HG03460 (cell line): ENCODE measurements around the gene P3H3.

Source experiments
- ATAC-seq: cut with Tn5 transposase; IDR thresholded peaks from one replicate; pipeline ENCODE4 v1.9.1; 2021; ENCODE audit not compliant: unreplicated experiment

Gene P3H3

GRCh38 chr12:6842075-6842474 lies 13.9 kb downstream of the P3H3 start:
- ATAC-seq, result no peak

- ATAC-seq, result no peak
These were observed 15.1 kb downstream of the P3H3 start for GRCh38 chr12:6843118-6843902.

- ATAC-seq, result no peak
These were observed 17.2 kb downstream of the P3H3 start for GRCh38 chr12:6845395-6845794.

GRCh38 chr12:6846316-6846869 lies 18.2 kb downstream of the P3H3 start:
- no peak for ATAC-seq

DNA sequence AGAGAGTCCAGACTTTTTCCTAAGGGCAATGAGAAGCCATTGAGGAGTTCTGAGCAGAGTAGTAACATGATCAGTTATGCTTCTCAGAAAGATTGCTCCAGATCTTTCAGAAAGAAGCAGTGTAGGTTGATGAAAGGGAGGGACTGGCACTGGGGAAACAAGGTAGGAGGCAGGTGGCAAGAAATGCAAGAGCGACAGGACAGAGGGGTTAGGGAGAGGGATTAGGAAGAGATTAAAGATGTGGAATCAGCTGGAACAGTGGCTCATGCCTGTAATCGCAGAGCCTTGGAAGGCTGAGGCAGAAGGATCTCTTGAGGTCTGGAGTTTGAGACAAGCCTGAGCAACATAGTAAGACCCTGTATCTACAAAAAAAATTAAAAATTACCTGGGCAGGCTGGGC lies 19.5 kb downstream of the P3H3 start:
- no peak for ATAC-seq

DNA sequence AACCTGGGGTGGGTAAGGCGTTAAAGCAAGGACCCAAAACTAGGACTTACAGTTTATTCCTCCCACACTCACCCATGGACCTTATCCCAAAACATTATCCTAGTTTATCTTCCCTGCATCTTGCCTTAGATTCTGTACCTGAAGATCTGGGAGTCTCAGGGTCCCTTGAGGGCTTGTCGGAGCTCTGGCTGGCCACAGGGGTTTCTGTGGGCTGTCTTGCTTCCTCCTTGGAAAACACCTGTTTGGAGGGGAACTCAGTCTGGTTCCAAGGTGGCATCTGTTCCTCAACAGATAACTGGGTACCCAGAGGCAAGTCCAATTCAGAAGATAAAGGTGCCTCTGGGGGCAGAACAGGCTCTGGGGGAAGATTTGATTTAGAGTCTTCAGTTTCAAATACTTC lies 21.2 kb downstream of the P3H3 start:
- no peak for ATAC-seq

DNA sequence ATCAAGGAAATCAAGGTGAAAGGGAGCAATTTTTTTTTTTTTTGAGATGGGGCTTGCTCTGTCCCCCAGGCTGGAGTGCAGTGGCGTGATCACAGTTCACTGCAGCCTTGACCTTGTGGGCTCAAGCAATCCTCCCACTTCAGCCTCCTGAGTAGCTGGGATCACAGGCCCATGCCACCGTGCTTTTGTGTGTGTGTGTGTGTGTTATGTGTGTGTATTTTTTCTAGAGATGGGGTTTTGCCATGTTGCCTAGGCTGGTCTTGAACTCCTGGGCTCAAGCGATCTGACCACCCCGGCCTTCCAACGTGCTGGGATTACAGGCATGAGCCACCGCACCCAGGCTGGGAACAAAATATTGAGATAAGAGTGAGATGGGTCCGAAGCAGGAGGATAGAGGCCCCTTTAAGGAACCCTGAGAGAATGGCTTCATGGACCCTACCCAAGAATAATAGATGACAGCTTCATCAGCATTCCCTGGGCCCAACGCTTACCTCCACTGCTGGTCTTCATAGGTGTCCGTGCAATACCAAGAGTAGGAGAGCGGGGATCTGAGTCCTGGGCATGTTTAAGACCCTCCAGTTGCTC lies 21.9 kb downstream of the P3H3 start:
- ATAC-seq, result no peak

GRCh38 chr12:6850796-6851152 lies 22.6 kb downstream of the P3H3 start:
- no peak for ATAC-seq

DNA sequence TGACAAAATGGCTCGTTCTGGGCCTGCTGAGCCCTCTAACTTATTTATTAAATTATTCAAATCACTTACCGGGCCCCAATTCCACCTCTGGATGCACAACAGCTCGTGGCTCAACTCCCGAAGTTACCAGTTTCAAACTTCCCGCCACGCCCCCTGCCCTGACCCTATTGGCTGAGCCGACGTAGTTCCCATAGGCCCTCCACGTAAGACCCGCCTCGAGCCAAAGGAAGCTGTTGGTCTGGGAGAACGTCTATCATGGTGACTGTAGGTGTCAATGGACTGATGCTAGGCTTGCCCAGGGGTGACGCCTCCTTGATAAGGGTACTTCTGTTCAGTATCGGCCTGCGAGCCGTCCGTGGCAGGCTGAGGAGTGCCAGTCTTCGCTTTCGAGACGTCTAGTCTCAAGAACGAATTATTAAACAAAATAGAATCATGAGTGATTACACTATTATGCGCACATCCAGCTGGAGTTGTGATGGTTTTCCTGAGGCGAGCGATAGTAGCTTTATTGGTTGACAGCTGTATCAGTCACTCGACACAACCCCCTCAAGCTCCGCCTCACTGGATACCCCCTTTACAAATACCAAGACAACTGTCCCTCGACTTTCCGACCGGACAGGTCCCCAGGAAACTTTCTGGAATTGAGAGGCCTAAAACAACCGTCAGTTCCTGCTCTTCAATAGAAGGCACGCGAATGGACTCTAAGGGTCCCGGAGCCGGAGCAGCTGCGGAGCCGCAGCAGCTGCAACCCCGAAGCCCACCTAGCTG lies 23.1 kb downstream of the P3H3 start, which contains the start of gene CDCA3:
Gene CDCA3 (minus strand): TSS at position 134 of the 768 bp plus-strand sequence. CDS start 334 bp downstream, outside the sequence.
- peak; percentile 52 for ATAC-seq

GRCh38 chr12:6851921-6852650 lies 23.9 kb downstream of the P3H3 start, which contains the start of gene USP5:
Gene USP5 (plus strand): TSS chr12:6852150. CDS start chr12:6852180, 30 bp downstream.
- ATAC-seq, result peak; percentile 69

- ATAC-seq, result no peak
These were observed 24.6 kb downstream of the P3H3 start for GRCh38 chr12:6852651-6853354.

DNA sequence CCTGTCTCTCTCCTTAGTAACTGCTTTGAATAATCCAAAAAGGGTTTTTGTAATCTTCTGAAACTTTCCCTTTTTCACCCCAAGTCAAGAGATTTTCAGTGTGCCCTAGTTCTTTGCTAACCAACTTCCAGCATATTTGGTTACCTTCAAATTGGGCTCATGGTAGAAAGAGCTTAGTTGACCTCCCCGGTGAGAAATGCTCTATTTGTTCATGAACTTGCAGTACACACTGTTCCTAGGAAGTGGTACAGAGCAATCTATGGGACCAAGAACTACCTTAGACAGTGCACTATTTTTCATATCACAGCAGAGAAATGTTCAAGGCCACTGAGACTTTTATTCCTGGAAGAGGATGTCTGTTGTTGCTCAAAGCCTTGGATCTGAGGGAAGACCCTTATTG lies 25.4 kb downstream of the P3H3 start:
- no peak for ATAC-seq

DNA sequence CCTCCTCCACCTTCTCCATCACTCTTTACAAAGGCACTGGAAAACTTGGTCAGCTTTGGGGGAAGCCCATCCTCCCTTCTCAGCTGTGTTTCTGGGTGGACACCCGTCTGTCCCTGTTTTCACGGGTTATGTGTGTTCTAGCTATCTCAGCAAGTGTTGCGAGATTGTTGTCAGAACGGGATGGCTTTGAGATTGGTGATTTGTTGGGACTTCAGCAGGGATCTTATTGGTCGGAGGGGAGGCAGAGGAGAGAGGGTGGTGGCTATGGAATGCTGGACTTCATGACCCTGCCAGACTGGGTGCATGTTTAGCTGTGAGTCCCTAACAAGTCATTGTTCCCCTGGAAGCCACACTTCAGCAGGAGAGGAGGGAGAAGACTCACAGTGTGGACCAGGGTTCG lies 25.8 kb downstream of the P3H3 start:
- ATAC-seq, result no peak

DNA sequence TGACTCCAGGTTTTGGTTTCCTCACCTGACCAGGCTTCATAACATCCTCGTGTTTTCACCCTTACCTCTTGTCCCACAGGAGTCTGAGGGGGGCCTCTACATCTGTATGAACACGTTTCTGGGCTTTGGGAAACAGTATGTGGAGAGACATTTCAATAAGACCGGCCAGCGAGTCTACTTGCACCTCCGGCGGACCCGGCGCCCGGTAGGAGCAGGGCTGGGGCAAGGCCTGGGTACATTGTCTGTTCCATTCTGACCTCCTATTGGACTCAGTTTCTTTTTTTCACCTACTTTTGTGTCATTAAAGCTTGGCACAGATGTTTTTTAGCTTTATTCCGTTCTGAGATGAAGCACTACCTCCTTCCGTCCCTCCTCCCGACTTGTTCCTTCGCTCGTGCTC lies 27.1 kb downstream of the P3H3 start:
- no peak for ATAC-seq

DNA sequence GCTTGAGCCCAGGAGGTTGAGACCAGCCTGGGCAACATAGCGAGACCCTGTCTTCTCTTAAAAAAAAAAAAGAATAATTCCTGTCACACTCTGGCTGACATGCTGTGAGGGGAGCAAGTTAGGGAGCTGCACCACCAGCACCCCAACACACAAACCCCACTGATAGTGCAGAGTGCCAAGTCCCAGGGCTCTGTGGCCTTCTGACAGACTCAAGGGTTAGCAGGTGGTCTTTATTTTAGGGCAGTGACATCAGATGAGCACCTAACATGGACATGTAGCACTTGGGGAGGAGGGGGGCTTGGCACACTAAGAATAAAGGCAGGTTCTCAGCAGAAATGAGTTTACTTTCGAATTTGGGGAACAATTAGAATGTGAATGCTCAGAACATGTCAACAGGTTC lies 30.6 kb downstream of the P3H3 start:
- no peak for ATAC-seq

DNA sequence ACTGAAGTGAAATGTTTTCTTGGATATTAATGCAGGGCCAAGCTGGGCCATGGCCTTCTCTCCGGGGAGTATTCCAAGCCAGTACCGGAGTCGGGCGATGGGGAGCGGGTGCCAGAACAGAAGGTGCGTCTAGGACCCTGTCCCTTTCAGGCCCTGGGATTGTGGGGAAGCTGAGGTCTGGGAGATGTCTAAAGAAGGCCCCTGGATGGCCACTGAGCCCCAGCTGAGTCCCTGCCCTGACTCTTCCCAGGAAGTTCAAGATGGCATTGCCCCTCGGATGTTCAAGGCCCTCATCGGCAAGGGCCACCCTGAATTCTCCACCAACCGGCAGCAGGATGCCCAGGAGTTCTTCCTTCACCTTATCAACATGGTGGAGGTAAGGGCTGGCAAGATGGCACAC lies 31.9 kb downstream of the P3H3 start:
- no peak for ATAC-seq

DNA sequence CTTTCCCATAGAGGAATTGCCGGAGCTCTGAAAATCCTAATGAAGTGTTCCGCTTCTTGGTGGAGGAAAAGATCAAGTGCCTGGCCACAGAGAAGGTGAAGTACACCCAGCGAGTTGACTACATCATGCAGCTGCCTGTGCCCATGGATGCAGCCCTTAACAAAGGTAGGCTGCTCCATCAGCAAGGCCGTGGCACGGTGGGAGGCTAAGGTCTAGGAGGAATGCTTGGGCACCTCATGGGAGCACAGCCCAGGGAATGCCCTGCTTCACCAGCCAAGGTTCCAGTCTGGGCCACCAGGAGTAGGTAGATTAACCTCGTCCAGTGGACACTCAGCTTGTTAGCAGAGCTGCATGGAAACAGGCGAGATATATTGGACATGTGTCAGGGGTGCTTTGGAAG lies 32.7 kb downstream of the P3H3 start:
- ATAC-seq, result no peak

DNA sequence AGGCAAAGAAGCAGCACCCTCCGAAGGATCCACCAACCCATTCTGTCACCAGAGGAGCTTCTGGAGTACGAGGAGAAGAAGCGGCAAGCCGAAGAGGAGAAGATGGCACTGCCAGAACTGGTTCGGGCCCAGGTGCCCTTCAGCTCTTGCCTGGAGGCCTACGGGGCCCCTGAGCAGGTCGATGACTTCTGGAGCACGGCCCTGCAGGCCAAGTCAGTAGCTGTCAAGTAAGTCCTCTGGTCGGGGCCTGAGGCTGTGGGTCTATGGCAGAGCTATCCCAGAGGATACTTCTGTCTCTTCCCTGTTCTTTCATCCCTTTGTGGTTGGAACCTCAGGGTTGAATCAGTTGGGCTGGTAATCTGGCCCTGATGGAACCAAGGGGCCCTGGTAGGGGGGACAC lies 33.2 kb downstream of the P3H3 start:
- ATAC-seq, result no peak

DNA sequence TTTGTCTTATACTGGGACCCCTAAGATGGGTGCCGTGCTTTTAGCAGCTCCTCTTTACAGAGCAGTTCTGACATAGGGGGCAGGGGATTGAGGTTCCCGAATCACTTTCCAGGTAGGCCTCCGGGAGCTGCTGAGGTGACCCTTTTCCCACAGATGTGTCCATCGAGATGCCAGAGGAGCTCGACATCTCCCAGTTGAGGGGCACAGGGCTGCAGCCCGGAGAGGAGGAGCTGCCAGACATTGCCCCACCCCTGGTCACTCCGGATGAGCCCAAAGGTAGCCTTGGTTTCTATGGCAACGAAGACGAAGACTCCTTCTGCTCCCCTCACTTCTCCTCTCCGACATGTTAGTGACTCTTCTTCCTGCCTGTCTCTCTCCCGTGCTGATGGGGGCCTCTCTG lies 34.8 kb downstream of the P3H3 start:
- no peak for ATAC-seq

GRCh38 chr12:6863586-6864321 lies 35.5 kb downstream of the P3H3 start:
- no peak for ATAC-seq
